ENCODE data around the gene SMKR1.

Gene SMKR1

DNA sequence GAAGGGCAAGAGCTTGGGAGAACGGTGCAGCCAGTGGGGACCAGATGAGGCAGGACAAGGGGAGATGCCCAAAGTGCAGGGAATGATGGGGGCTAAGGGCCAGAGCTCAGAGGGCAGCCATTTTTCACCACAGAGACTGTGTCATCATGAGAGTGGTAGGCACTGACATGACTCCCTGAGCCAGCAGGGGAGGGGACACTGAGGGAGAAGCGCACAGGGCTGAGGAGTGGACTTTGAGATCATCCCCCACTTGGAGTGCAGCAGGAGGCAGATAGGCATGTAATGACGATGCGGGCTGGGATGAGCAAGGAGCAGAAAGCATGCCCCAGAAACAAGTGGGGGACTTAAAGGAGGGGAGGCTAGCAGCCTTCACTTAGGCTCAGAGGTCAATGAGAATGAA lies 5.2 kb upstream of the SMKR1 start:
- no peak for DNase-seq (ENCODE audit: low read depth)
- TF ChIP-seq, protein P1, sequence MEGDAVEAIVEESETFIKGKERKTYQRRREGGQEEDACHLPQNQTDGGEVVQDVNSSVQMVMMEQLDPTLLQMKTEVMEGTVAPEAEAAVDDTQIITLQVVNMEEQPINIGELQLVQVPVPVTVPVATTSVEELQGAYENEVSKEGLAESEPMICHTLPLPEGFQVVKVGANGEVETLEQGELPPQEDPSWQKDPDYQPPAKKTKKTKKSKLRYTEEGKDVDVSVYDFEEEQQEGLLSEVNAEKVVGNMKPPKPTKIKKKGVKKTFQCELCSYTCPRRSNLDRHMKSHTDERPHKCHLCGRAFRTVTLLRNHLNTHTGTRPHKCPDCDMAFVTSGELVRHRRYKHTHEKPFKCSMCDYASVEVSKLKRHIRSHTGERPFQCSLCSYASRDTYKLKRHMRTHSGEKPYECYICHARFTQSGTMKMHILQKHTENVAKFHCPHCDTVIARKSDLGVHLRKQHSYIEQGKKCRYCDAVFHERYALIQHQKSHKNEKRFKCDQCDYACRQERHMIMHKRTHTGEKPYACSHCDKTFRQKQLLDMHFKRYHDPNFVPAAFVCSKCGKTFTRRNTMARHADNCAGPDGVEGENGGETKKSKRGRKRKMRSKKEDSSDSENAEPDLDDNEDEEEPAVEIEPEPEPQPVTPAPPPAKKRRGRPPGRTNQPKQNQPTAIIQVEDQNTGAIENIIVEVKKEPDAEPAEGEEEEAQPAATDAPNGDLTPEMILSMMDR (IDR thresholded peaks at IDR 0.05; ENCODE audit: insufficient read depth, low read depth, low read length, missing control alignments): no peak

DNA sequence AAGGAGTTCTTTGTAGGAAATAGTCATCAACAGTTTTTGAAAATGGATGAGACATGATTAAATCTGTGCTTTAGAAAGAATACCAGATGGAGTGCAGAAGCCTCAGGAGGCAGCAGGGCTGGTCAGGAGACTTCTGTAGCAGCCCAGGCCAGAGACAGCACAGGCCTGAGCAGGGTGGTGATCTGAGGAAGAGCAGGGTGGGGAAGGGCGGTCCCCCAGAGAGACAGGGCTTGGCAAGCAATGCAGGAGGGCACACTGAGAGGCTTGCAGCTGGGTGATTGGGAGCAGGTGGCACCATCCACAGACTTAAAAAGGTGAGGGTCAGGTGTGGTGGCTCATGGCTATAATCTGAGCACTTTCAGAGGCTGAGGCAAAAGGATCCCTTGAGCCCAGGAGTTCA lies 4.3 kb upstream of the SMKR1 start:
- TF ChIP-seq, protein P1 (IDR thresholded peaks at IDR 0.05; ENCODE audit: insufficient read depth, low read depth, low read length, missing control alignments): no peak
- no peak overlapping the region for H3K4me3 ChIP-seq (ENCODE audit: low read depth, low read length)
- no peak for DNase-seq (ENCODE audit: low read depth)

More for the DNA sequence above, 5.2 kb upstream of the SMKR1 start:
- H3K4me3 ChIP-seq (ENCODE audit: low read depth, low read length): no peak overlapping the region

DNA sequence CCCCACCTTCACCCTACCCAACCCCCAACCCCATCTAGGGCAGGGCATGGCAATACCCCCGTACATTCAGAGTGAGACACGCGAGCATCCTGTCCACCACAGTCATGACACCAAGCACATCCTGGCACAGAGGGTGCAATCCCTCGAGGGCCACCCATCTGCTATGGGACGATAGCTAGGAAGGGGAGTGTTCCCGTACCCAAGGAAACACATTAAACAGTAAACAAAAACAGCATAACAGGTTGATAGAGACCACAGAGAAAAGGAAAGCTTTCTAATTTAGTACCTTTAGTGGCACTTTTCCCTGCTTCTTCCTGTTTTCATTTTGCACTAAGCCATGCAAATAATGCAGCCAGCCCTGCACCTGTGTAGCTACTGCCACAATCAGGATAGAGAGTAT lies 2.3 kb upstream of the SMKR1 start:
- TF ChIP-seq, protein P1 (IDR thresholded peaks at IDR 0.05; ENCODE audit: insufficient read depth, low read depth, low read length, missing control alignments): no peak
- no peak overlapping the region for H3K4me3 ChIP-seq (ENCODE audit: low read depth, low read length)
- peak; percentile 79 for DNase-seq (ENCODE audit: low read depth)

DNA sequence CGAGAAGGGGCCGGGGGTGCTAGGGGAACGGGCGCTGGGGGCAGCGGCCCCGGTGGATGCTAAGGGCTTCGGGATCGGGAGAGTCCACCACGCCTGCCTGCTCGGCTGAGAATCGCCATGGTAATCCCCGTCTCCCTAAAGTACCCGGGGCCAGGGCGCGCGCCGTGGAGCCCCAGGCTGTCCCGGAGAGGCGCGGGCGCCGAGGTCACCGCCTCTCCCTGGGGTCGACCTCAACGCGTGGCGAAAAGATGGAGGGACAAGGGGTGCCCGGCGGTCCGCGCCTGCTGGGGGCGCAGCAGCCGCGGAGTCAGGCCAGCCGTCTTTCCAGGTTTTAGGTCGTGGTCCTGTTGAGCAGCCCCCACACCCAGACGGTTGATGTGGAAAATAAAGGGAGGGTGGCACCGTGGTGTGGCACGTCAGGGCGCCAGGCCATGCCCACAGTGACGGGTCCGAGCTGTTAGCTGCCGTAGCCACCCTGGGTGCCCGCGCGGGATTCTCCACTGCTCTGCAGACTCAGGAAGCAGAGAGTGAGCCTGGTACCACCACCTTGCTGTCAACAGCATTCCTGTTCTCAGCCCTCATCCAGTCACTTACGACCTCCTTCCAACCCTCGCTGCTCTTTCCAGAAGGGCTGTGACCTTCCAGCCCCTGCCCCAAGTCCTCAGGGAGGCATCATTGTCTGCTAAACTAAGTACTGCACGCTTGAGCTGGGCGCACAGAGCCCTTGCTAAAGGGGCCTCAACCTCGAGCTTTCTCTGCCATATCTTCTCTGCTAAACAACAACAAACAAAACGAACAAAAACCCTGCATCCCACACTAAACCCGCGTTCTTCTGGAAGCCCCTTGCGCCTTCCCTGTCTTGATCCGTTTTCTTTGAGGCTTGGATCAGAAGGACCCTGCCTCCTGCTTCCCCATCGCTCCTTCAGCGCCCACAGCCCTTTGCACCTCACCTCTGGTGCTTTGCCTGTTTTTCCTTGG lies 666 bp downstream of the SMKR1 start:
- peak overlapping the region; percentile 59 for H3K4me3 ChIP-seq (ENCODE audit: low read depth, low read length)
- TF ChIP-seq, protein P1 (IDR thresholded peaks at IDR 0.05; ENCODE audit: insufficient read depth, low read depth, low read length, missing control alignments): no peak
- no peak for DNase-seq (ENCODE audit: low read depth)

DNA sequence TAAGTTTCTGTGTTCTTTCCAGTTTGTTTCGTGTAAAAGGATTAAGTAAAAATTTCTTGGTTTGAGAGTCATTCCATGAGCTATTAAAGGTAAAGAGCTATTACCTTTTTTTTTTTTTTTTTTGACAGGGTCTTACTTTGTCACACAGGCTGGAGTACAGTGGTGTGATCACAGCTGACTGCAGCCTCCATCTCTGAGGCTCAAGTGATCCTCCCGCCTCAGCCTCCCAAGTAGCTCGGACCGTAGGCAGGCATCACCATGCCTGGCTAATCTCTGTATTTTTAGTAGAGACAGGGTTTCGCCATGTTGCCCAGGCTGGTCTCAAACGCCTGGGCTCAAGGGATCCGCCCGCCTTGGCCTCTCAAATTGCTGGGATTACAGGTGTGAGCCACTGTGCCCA lies 1.4 kb downstream of the SMKR1 start:
- DNase-seq (ENCODE audit: low read depth): no peak
- TF ChIP-seq, protein P1 (IDR thresholded peaks at IDR 0.05; ENCODE audit: insufficient read depth, low read depth, low read length, missing control alignments): no peak
- no peak overlapping the region for H3K4me3 ChIP-seq (ENCODE audit: low read depth, low read length)

DNA sequence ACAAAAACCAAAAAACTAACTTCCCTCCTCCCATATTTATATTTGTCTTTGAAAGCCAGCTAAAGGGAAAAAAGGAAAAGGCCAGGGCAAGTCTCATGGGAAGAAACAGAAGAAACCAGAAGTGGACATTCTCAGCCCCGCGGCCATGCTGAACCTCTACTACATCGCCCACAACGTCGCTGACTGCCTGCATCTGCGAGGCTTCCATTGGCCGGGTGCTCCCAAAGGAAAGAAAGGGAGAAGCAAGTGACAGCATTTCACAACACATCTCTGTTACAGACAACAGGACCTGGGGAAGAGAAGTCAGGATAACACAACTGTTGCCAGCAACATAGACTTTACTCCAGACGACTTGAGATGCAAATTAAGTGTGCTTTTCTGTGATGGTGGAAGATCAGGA lies 9.9 kb downstream of the SMKR1 start:
- TF ChIP-seq, protein P1 (IDR thresholded peaks at IDR 0.05; ENCODE audit: insufficient read depth, low read depth, low read length, missing control alignments): no peak
- H3K4me3 ChIP-seq (ENCODE audit: low read depth, low read length): no peak overlapping the region
- DNase-seq (ENCODE audit: low read depth): no peak

Measured in GM12865 (cell line).